ENCODE data around the gene AHR.

DNA sequence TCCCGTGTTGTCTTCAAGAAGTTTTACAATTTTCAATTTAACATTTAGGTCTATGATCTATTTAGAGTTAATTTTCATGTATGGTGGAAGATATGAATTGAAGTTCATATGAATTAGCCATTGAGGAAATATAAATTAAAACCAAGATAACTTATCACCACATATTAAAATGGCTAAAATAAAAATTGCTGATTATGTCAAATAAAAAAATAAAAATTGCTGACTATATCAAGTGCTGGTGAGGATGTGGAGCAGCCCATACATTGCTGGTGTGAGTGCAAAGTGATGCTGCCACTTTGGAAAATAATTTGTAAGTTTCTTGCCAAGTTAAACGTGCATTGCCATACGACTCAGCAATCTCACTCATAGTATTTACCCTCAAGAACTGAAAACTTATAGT lies 44.6 kb upstream of the AHR start:
- TF ChIP-seq, protein P1, sequence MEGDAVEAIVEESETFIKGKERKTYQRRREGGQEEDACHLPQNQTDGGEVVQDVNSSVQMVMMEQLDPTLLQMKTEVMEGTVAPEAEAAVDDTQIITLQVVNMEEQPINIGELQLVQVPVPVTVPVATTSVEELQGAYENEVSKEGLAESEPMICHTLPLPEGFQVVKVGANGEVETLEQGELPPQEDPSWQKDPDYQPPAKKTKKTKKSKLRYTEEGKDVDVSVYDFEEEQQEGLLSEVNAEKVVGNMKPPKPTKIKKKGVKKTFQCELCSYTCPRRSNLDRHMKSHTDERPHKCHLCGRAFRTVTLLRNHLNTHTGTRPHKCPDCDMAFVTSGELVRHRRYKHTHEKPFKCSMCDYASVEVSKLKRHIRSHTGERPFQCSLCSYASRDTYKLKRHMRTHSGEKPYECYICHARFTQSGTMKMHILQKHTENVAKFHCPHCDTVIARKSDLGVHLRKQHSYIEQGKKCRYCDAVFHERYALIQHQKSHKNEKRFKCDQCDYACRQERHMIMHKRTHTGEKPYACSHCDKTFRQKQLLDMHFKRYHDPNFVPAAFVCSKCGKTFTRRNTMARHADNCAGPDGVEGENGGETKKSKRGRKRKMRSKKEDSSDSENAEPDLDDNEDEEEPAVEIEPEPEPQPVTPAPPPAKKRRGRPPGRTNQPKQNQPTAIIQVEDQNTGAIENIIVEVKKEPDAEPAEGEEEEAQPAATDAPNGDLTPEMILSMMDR (IDR thresholded peaks at IDR 0.05), result no peak
- TF ChIP-seq POLR2A (IDR thresholded peaks at IDR 0.05), result no peak

Measured in stomach (tissue), 4 donors.